GM18508 (cell line): ENCODE data around the gene SAA1.
"Not testable (repeated sequence)": the region's sequence is repeated elsewhere in the genome, so short reads cannot be mapped to it uniquely, and the experiment has no call there.

ENCODE experiments used
- ATAC-seq: cut with Tn5 transposase; IDR thresholded peaks from one replicate; pipeline ENCODE4 v1.9.1; 2021; ENCODE audit warnings: moderate number of reproducible peaks; ENCODE audit not compliant: insufficient read depth, unreplicated experiment

The SAA1 gene

GRCh38 chr11:18254781-18255361 is 11.2 kb upstream of the SAA1 start:
- no peak for ATAC-seq

- no peak for ATAC-seq
Observed at GRCh38 chr11:18259259-18259658, 6.8 kb upstream of the SAA1 start.

- ATAC-seq, result no peak
Observed at GRCh38 chr11:18261721-18262120, 4.3 kb upstream of the SAA1 start.

GRCh38 chr11:18262681-18263350 is 3.2 kb upstream of the SAA1 start:
- not testable (repeated sequence) for ATAC-seq

GRCh38 chr11:18264035-18264434 is 2.0 kb upstream of the SAA1 start:
- no peak for ATAC-seq

GRCh38 chr11:18264677-18265555 is 1.1 kb upstream of the SAA1 start:
- no peak for ATAC-seq

GRCh38 chr11:18267335-18268133 is 1.5 kb downstream of the SAA1 start:
- not testable (repeated sequence) for ATAC-seq

- not testable (repeated sequence) for ATAC-seq
Observed at GRCh38 chr11:18269252-18269651, 3.2 kb downstream of the SAA1 start.

GRCh38 chr11:18270102-18270501 is 4.0 kb downstream of the SAA1 start:
- ATAC-seq, result no peak

- ATAC-seq, result no peak
Observed at GRCh38 chr11:18271206-18271605, 5.1 kb downstream of the SAA1 start.

- no peak for ATAC-seq
Observed at GRCh38 chr11:18277565-18278271, 11.7 kb downstream of the SAA1 start.

GRCh38 chr11:18280438-18281045 is 14.5 kb downstream of the SAA1 start:
- ATAC-seq, result peak; percentile 72

GRCh38 chr11:18282626-18283025 is 16.6 kb downstream of the SAA1 start:
- no peak for ATAC-seq

GRCh38 chr11:18285841-18286240 is 19.8 kb downstream of the SAA1 start:
- no peak for ATAC-seq

GRCh38 chr11:18288911-18289310 is 22.8 kb downstream of the SAA1 start:
- ATAC-seq, result no peak

GRCh38 chr11:18294862-18295261 is 28.8 kb downstream of the SAA1 start:
- ATAC-seq, result no peak

- no peak for ATAC-seq
Observed at GRCh38 chr11:18295316-18295715, 29.3 kb downstream of the SAA1 start.

GRCh38 chr11:18299721-18300120 is 33.7 kb downstream of the SAA1 start:
- ATAC-seq, result no peak

- no peak for ATAC-seq
Observed at GRCh38 chr11:18304745-18305144, 38.7 kb downstream of the SAA1 start.
